Kidney epithelial cell (primary cell): ENCODE measurements around the gene FLAD1. TPM values are rescaled to one million over a fixed set of nuclear protein-coding genes. Genes with fewer than 3 reads are reported as not detected.

Source experiments
- DNase-seq: peaks from one replicate; pipeline ENCODE4 v3.0.0-alpha.2; 2010; ENCODE audit warnings: low read depth
- H3K27me3 ChIP-seq: 2 replicates; pipeline ENCODE4 v1.6.0; 2011; ENCODE audit warnings: low read length; ENCODE audit not compliant: control insufficient read depth, insufficient read depth
- H3K36me3 ChIP-seq: 2 replicates; pipeline ENCODE4 v1.5.1; 2011; ENCODE audit warnings: low read length; ENCODE audit not compliant: control insufficient read depth, insufficient read depth
- H3K4me3 ChIP-seq: 2 replicates; pipeline ENCODE4 v1.5.1; 2011; ENCODE audit warnings: low read depth, mild to moderate bottlenecking, control low read depth, low read length
- CTCF ChIP-seq: IDR thresholded peaks from 2 replicates; pipeline ENCODE4 v1.5.1; 2011; ENCODE audit warnings: mild to moderate bottlenecking, moderate library complexity, low read length, control low read depth, inconsistent platforms; ENCODE audit not compliant: insufficient read depth, poor library complexity, severe bottlenecking
- total RNA-seq: library from RNA; depleted of rRNA; stranded (reverse); fragments of >200 nt; gene quantifications from 2 replicates; pipeline ENCODE4 v1.2.3, GENCODE V29; 2015

Gene FLAD1
- total RNA-seq, 1 donor from 2014 or later, result 53.0 TPM

- peak; percentile 39 for TF ChIP-seq CTCF
- peaks cover 2% of the 10 kb centered on the region for H3K36me3 ChIP-seq
- no peaks in the 10 kb centered on the region for H3K27me3 ChIP-seq
- peak; percentile 79 for DNase-seq
- H3K4me3 ChIP-seq, result peak within 1 kb of the TSS; percentile 50
Measured at GRCh38 chr1:154955718-154956543, 27.2 kb upstream of the FLAD1 start, which contains the start of gene PBXIP1. Gene PBXIP1 (minus strand): TSS chr1:154956099. CDS start chr1:154953721, 2,378 bp downstream.

GRCh38 chr1:154956544-154956941 lies 26.6 kb upstream of the FLAD1 start:
- no peak for DNase-seq
- Histone ChIP-seq H3K36me3 (peaks cover 2% of the 10 kb centered on the region), H3K27me3 (no peaks in the 10 kb centered on the region), H3K4me3 (peak overlapping the region; percentile 50)
- no peak for TF ChIP-seq CTCF

- no peak for DNase-seq
- Histone ChIP-seq H3K4me3 (no peak overlapping the region), H3K36me3 (peaks cover 2% of the 10 kb centered on the region), H3K27me3 (no peaks in the 10 kb centered on the region)
- TF ChIP-seq CTCF, result no peak
Measured at GRCh38 chr1:154957091-154957657, 26.0 kb upstream of the FLAD1 start.

GRCh38 chr1:154958036-154958435 lies 25.1 kb upstream of the FLAD1 start:
- H3K36me3 ChIP-seq, result peaks cover 2% of the 10 kb centered on the region
- H3K27me3 ChIP-seq, result no peaks in the 10 kb centered on the region
- no peak for TF ChIP-seq CTCF
- no peak overlapping the region for H3K4me3 ChIP-seq
- DNase-seq, result no peak

GRCh38 chr1:154958681-154959425 lies 24.3 kb upstream of the FLAD1 start:
- no peak for TF ChIP-seq CTCF
- DNase-seq, result no peak
- H3K4me3 ChIP-seq, result no peak overlapping the region
- peaks cover 2% of the 10 kb centered on the region for H3K36me3 ChIP-seq
- no peaks in the 10 kb centered on the region for H3K27me3 ChIP-seq
